HepG2 (cell line): ENCODE results near the gene TMPO. TPM values are rescaled to one million over a fixed set of nuclear protein-coding genes. Genes with fewer than 3 reads are reported as not detected.

ENCODE experiments used
- ADNP ChIP-seq: sonication (generic); formaldehyde crosslinking; IDR thresholded peaks from 2 replicates; pipeline ENCODE4 v1.4.0; 2020; ENCODE audit warnings: missing genetic modification reagents
- BHLHE40 ChIP-seq: IDR thresholded peaks from 2 replicates; pipeline ENCODE4 v1.6.1; 2011; ENCODE audit warnings: low read length, improper control_type of control experiment
- ESRRA ChIP-seq: sonication (generic); formaldehyde crosslinking; IDR thresholded peaks from 2 replicates; pipeline ENCODE4 v1.5.1; 2020; ENCODE audit warnings: mild to moderate bottlenecking, low read depth, missing genetic modification reagents
- HNRNPL ChIP-seq: fragments of 200-400 bp; formaldehyde crosslinking; IDR thresholded peaks from 2 replicates; pipeline ENCODE4 v1.6.1; 2017; ENCODE audit warnings: mild to moderate bottlenecking, low read depth, low read length
- NFE2 ChIP-seq: sonication (generic); formaldehyde crosslinking; IDR thresholded peaks from 2 replicates; pipeline ENCODE4 v1.4.0; 2020; ENCODE audit warnings: missing genetic modification reagents
- NFIB ChIP-seq: sonication (generic); formaldehyde crosslinking; IDR thresholded peaks from 2 replicates; pipeline ENCODE4 v1.9.0; 2021; ENCODE audit warnings: missing genetic modification reagents, mild to moderate bottlenecking, borderline replicate concordance
- PAF1 ChIP-seq: IDR thresholded peaks from 2 replicates; pipeline ENCODE4 v1.6.1; 2016; ENCODE audit warnings: missing genetic modification reagents, missing compliant biosample characterization
- PLRG1 ChIP-seq: fragments of 450-650 bp; conservative IDR thresholded peaks from 2 replicates; pipeline ENCODE4 v1.6.1; 2016
- RORA ChIP-seq: sonication (generic); formaldehyde crosslinking; IDR thresholded peaks from 2 replicates; pipeline ENCODE4 v1.5.0; 2020; ENCODE audit warnings: mild to moderate bottlenecking, missing genetic modification reagents, moderate library complexity
- TCF12 ChIP-seq, 2 experiments: fragments of 450-650 bp in 1 of 2; sonication (generic) in 1 of 2; formaldehyde crosslinking in 1 of 2; IDR thresholded peaks; 2 replicates each; pipeline versions ENCODE4 v1.6.1 to v1.8.0; 2017 to 2022; ENCODE audit warnings: antibody characterized with exemption in 1 of 2, mild to moderate bottlenecking in 1 of 2, missing genetic modification reagents in 1 of 2, moderate library complexity in 1 of 2
- ZFP1 ChIP-seq: IDR thresholded peaks from 2 replicates; pipeline ENCODE4 v1.6.1; 2016
- ZFP90 ChIP-seq: sonication (generic); formaldehyde crosslinking; IDR thresholded peaks from 2 replicates; pipeline ENCODE4 v1.8.0; 2022; ENCODE audit warnings: missing genetic modification reagents, mild to moderate bottlenecking, inconsistent platforms, borderline replicate concordance
- ZNF446 ChIP-seq: sonication (generic); formaldehyde crosslinking; IDR thresholded peaks from 2 replicates; pipeline ENCODE4 v1.5.0; 2020; ENCODE audit warnings: mild to moderate bottlenecking, missing genetic modification reagents
- ZNF577 ChIP-seq: sonication (generic); formaldehyde crosslinking; IDR thresholded peaks from 2 replicates; pipeline ENCODE4 v1.4.0; 2020; ENCODE audit warnings: mild to moderate bottlenecking, low read depth, missing genetic modification reagents, borderline replicate concordance
- ZNF672 ChIP-seq: sonication (generic); formaldehyde crosslinking; IDR thresholded peaks from 2 replicates; pipeline ENCODE4 v1.8.1; 2022; ENCODE audit warnings: missing genetic modification reagents
- ZNF724P ChIP-seq: sonication (generic); formaldehyde crosslinking; IDR thresholded peaks from 2 replicates; pipeline ENCODE4 v1.8.0; 2022; ENCODE audit warnings: missing genetic modification reagents, borderline replicate concordance
- polyA plus RNA-seq, 8 experiments: library from polyadenylated mRNA; depleted of rRNA in 3 of 8; stranded (reverse) in 7 of 8; unstranded in 1 of 8; fragments of >200 nt; fragmentation: Illumina TruSeq in 4 of 8; extraction: Trizol in 4 of 8; gene quantifications; 2 replicates each; pipeline versions ENCODE4 v1.2.1 to v1.2.3, GENCODE V29; 2011 to 2016; ENCODE audit warnings: low read depth in 4 of 8, missing spikeins in 1 of 8, mixed read lengths in 1 of 8; ENCODE audit not compliant: insufficient read depth in 1 of 8
- total RNA-seq, 5 experiments: library from RNA; depleted of rRNA; stranded (reverse); fragments of >200 nt; fragmentation: Illumina TruSeq; extraction: Trizol; gene quantifications; 2 replicates each; pipeline ENCODE4 v1.2.3, GENCODE V29; 2016; ENCODE audit warnings: low read depth in 1 of 5
- TF ChIP-seq, protein P1 (sequence below): sonication (generic); formaldehyde crosslinking; IDR thresholded peaks from 2 replicates; pipeline ENCODE4 v1.8.1; 2022; ENCODE audit warnings: mild to moderate bottlenecking, missing genetic modification reagents
- TF ChIP-seq, protein P2 (sequence below): sonication (generic); formaldehyde crosslinking; IDR thresholded peaks from 2 replicates; pipeline ENCODE4; 2020; ENCODE audit warnings: missing genetic modification reagents, mild to moderate bottlenecking, borderline replicate concordance
- TF ChIP-seq, protein P3 (sequence below): IDR thresholded peaks from 2 replicates; pipeline ENCODE4 v1.6.1; 2016; ENCODE audit warnings: mild to moderate bottlenecking, missing biosample characterization, missing genetic modification reagents
- TF ChIP-seq, protein P4 (sequence below): sonication (generic); formaldehyde crosslinking; IDR thresholded peaks from 2 replicates; pipeline ENCODE4 v1.4.0; 2020; ENCODE audit warnings: missing genetic modification reagents

Gene TMPO
- total and polyA plus RNA-seq, 2 of the 13 experiments (the other 11 are each of a cell fraction or from before 2014, with no cell fraction given), result 24.2 to 167 TPM

DNA sequence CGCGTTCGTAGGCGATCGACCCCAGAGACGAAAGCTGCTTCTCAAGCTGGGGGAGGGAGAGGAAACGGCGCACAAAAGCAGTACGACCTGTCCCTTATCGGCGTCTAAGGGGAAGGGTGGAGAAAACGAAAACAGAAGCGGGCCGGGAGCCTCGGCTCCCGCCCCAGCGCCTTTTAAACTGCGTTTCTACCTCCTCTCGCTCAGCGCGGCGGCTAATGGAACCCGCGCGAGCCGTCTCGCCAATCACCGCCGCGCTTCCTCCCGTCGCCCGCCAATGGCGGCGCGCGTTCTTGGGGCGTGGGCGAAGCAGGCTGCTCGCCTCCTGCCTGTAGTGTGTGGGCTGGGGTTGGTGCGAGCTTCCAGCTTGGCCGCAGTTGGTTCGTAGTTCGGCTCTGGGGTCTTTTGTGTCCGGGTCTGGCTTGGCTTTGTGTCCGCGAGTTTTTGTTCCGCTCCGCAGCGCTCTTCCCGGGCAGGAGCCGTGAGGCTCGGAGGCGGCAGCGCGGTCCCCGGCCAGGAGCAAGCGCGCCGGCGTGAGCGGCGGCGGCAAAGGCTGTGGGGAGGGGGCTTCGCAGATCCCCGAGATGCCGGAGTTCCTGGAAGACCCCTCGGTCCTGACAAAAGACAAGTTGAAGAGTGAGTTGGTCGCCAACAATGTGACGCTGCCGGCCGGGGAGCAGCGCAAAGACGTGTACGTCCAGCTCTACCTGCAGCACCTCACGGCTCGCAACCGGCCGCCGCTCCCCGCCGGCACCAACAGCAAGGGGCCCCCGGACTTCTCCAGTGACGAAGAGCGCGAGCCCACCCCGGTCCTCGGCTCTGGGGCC is at the start of gene TMPO (continued):
- TF ChIP-seq TCF12 (IDR thresholded peaks at IDR 0.05) (no peak), TCF12 (CRISPR knock-in tag; IDR thresholded peaks at IDR 0.05) (0 out of 2 replicates have a peak, but pooled peaks have one; percentile 32), RORA (no peak), ZNF672 (CRISPR knock-in tag) (no peak), ZFP1 (CRISPR knock-in tag) (no peak), BHLHE40 (peak; percentile 19; the same call in 1 of the 2 replicates), PAF1 (CRISPR knock-in tag) (no peak), ZNF724P (CRISPR knock-in tag) (peak; percentile 77; the same call in 1 of the 2 replicates), ADNP (CRISPR knock-in tag) (no peak), PLRG1 (no peak), ZNF577 (CRISPR knock-in tag) (no peak), HNRNPL (no peak), ESRRA (CRISPR knock-in tag) (no peak; the same call in 1 of the 2 replicates), NFIB (CRISPR knock-in tag) (no peak), ZFP90 (CRISPR knock-in tag) (peak; percentile 80), ZNF446 (CRISPR knock-in tag) (peak; percentile 87), NFE2 (CRISPR knock-in tag) (no peak)
- TF ChIP-seq, protein P1, sequence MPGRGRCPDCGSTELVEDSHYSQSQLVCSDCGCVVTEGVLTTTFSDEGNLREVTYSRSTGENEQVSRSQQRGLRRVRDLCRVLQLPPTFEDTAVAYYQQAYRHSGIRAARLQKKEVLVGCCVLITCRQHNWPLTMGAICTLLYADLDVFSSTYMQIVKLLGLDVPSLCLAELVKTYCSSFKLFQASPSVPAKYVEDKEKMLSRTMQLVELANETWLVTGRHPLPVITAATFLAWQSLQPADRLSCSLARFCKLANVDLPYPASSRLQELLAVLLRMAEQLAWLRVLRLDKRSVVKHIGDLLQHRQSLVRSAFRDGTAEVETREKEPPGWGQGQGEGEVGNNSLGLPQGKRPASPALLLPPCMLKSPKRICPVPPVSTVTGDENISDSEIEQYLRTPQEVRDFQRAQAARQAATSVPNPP (CRISPR knock-in tag), result no peak; the same call in 1 of the 2 replicates
- TF ChIP-seq, protein P2, sequence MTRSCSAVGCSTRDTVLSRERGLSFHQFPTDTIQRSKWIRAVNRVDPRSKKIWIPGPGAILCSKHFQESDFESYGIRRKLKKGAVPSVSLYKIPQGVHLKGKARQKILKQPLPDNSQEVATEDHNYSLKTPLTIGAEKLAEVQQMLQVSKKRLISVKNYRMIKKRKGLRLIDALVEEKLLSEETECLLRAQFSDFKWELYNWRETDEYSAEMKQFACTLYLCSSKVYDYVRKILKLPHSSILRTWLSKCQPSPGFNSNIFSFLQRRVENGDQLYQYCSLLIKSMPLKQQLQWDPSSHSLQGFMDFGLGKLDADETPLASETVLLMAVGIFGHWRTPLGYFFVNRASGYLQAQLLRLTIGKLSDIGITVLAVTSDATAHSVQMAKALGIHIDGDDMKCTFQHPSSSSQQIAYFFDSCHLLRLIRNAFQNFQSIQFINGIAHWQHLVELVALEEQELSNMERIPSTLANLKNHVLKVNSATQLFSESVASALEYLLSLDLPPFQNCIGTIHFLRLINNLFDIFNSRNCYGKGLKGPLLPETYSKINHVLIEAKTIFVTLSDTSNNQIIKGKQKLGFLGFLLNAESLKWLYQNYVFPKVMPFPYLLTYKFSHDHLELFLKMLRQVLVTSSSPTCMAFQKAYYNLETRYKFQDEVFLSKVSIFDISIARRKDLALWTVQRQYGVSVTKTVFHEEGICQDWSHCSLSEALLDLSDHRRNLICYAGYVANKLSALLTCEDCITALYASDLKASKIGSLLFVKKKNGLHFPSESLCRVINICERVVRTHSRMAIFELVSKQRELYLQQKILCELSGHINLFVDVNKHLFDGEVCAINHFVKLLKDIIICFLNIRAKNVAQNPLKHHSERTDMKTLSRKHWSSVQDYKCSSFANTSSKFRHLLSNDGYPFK (CRISPR knock-in tag), result peak; percentile 30; the same call in 1 of the 2 replicates
- TF ChIP-seq, protein P3, sequence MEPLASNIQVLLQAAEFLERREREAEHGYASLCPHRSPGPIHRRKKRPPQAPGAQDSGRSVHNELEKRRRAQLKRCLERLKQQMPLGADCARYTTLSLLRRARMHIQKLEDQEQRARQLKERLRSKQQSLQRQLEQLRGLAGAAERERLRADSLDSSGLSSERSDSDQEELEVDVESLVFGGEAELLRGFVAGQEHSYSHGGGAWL, result peak; percentile 19; the same call in 1 of the 2 replicates
- TF ChIP-seq, protein P4, sequence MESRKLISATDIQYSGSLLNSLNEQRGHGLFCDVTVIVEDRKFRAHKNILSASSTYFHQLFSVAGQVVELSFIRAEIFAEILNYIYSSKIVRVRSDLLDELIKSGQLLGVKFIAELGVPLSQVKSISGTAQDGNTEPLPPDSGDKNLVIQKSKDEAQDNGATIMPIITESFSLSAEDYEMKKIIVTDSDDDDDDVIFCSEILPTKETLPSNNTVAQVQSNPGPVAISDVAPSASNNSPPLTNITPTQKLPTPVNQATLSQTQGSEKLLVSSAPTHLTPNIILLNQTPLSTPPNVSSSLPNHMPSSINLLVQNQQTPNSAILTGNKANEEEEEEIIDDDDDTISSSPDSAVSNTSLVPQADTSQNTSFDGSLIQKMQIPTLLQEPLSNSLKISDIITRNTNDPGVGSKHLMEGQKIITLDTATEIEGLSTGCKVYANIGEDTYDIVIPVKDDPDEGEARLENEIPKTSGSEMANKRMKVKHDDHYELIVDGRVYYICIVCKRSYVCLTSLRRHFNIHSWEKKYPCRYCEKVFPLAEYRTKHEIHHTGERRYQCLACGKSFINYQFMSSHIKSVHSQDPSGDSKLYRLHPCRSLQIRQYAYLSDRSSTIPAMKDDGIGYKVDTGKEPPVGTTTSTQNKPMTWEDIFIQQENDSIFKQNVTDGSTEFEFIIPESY (CRISPR knock-in tag), result peak; percentile 17; the same call in 1 of the 2 replicates
